Ovary (tissue), 9 donors: ENCODE measurements around the gene NKAIN2. TPM values are rescaled to one million over a fixed set of nuclear protein-coding genes. Genes with fewer than 3 reads are reported as not detected.

Experiments used
- DNase-seq, 5 donors: peaks; one replicate each; pipeline ENCODE4 v3.0.0-alpha.2; 2019 to 2020
- H3K27ac ChIP-seq, 2 donors: fragments of 200-600 bp; one replicate each; pipeline versions ENCODE4 v1.5.1 to v1.8.0; 2019 to 2022
- H3K27me3 ChIP-seq: fragments of 200-600 bp; one replicate; pipeline ENCODE4 v1.8.0; 2022
- H3K36me3 ChIP-seq: fragments of 200-600 bp; sonication (generic); one replicate; pipeline ENCODE4 v1.5.1; 2019
- H3K4me1 ChIP-seq: one replicate; pipeline ENCODE4 v1.8.1; 2013; ENCODE audit warnings: mild to moderate bottlenecking, moderate library complexity; ENCODE audit not compliant: insufficient read depth
- H3K4me3 ChIP-seq: fragments of 200-600 bp; sonication (generic); one replicate; pipeline ENCODE4 v1.5.1; 2017
- H3K9me3 ChIP-seq, 2 donors: fragments of 200-600 bp in 1 of 2; sonication (generic) in 1 of 2; one replicate each; pipeline versions ENCODE4 v1.5.1 to v1.8.1; 2013 to 2019; ENCODE audit warnings: mild to moderate bottlenecking in 1 of 2, moderate library complexity in 1 of 2
- CTCF ChIP-seq, 3 donors: fragments of 450-650 bp in 2 of 3; fragments of 200-600 bp in 1 of 3; IDR thresholded peaks; one replicate each; pipeline versions ENCODE4 v1.5.1 to v1.8.0; 2016 to 2022; ENCODE audit warnings: antibody characterized with exemption in 3 of 3, mild to moderate bottlenecking in 1 of 3
- EP300 ChIP-seq: sonication (generic); formaldehyde crosslinking; IDR thresholded peaks from one replicate; pipeline ENCODE4 v1.6.1; 2017; ENCODE audit warnings: antibody characterized with exemption
- POLR2A ChIP-seq: fragments of 450-650 bp; IDR thresholded peaks from one replicate; pipeline ENCODE4 v1.6.1; 2017; ENCODE audit warnings: antibody characterized with exemption, mild to moderate bottlenecking, moderate library complexity
- WGBS, 3 donors: extraction: QIAGEN DNeasy Blood & Tissue Kit in 1 of 3; methylation state at CpG; one replicate each; pipeline versions ENCODE4 v1.1.5 to v1.1.7; 2013 to 2017; 5-methylcytosine and 5-hydroxymethylcytosine counted together
- intact Hi-C, 4 donors: fragments of 100-400 bp; cut with DNase I; formaldehyde crosslinking; loops; one replicate each; pipeline versions ENCODE4 v1.11.0 to v1.15.1; 2022 to 2023
- polyA plus RNA-seq, 2 donors: library from polyadenylated mRNA; stranded (reverse); fragments of 200-250 nt in 1 of 2; fragments of 350-450 nt in 1 of 2; fragmentation: Illumina TruSeq in 1 of 2; extraction: RNeasy Lipid Tissue Mini Kit (QIAGEN cat#74804) in 1 of 2; gene quantifications; one replicate each; pipeline ENCODE4 v1.2.3, GENCODE V29; 2013 to 2014
- total RNA-seq, 7 donors: library from RNA; depleted of rRNA in 2 of 7; stranded (reverse); fragments of >200 nt in 2 of 7; fragmentation: NEBNext Ultra II Directional in 3 of 7; extraction: Animal tissue kit (Norgen Biotek cat#: 25700) in 3 of 7; gene quantifications; one replicate each; pipeline versions ENCODE4 v1.1.0 to v1.2.4, GENCODE V29; 2016 to 2023
- donor health status: DM: no; HTN: no; CAD: no; lungs with moderate emphysema.
- donor health status: DM: no; HTN: no; CAD: no.
- donor health status: Bipolar disorder and iron deficiency.
- donor health status: DM: yes; HTN: yes; CAD: no.
- donor health status: DM: no; HTN: no; CAD: no.
- donor health status: DM: yes; HTN: yes; CAD: no.

The NKAIN2 gene
- total and polyA plus RNA-seq, 9 donors, result 0.13 to 1.0 (median 0.40) TPM; not detected in 4

DNA sequence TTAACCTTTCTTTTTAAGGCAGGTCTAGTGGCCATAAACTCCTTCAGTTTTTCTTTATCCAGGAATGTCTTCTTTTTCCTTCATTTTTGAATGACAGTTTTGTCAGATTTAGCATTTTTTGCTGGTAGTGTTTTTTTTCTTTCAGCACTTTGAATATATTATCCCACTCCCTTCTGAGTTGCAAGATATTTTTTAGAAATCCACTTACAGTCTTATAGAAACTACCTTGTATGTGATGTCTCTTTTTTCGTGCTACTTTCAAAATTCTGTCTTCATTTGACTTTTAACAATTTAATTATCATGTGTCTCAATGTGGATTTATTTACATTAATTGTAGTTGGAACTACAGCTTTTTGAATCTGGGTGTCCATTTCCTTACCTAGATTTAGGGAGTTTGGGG lies 874.2 kb downstream of the NKAIN2 start:
- intact Hi-C loops, result no loop called here
- DNase-seq, result no peak
- 0 to 80% (median 0%) methylated on average over 1 of the region's 1 CpG for WGBS, 3 donors

DNA sequence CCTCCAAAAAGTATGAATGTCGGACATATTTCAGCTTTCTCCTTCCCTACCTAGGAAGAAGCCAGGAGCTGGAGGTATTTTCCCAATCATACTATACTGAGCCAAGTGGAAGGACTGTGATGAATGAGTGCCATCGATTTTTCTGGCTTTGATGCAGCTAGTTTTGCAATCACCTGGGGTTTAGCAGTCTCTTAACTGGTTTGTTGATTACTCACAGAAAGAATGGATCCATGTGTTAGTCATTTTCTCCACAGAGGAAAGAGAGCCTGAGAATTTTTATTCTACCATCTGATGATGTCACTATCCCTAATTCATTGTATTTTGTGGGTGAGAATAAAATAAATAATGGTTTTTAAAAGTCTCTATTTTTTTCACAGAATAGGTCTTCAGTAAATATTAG lies 875.7 kb downstream of the NKAIN2 start:
- H3K36me3 ChIP-seq, result no peaks in the 10 kb centered on the region
- no peaks in the 10 kb centered on the region for H3K9me3 ChIP-seq
- no peaks in the 10 kb centered on the region for H3K27me3 ChIP-seq
- no peak for DNase-seq
- 77 to 88% (median 81%) methylated on average over 2 of the region's 2 CpGs for WGBS, 3 donors
- H3K27ac ChIP-seq, result no peak overlapping the region
- intact Hi-C loops, result no loop called here
- H3K4me1 ChIP-seq, result no peaks in the 10 kb centered on the region
- TF ChIP-seq EP300, result no peak
- TF ChIP-seq POLR2A, result no peak
- no peak for TF ChIP-seq CTCF (IDR thresholded peaks at IDR 0.05)
- H3K4me3 ChIP-seq, result no peak overlapping the region

More for the DNA sequence above, 874.2 kb downstream of the NKAIN2 start:
- no peaks in the 10 kb centered on the region for H3K36me3 ChIP-seq
- no peaks in the 10 kb centered on the region for H3K4me1 ChIP-seq
- H3K4me3 ChIP-seq, result no peak overlapping the region
- H3K27ac ChIP-seq, result no peak overlapping the region
- no peaks in the 10 kb centered on the region for H3K27me3 ChIP-seq
- TF ChIP-seq EP300 (no peak), POLR2A (no peak), CTCF (IDR thresholded peaks at IDR 0.05) (no peak)
- no peaks in the 10 kb centered on the region for H3K9me3 ChIP-seq

DNA sequence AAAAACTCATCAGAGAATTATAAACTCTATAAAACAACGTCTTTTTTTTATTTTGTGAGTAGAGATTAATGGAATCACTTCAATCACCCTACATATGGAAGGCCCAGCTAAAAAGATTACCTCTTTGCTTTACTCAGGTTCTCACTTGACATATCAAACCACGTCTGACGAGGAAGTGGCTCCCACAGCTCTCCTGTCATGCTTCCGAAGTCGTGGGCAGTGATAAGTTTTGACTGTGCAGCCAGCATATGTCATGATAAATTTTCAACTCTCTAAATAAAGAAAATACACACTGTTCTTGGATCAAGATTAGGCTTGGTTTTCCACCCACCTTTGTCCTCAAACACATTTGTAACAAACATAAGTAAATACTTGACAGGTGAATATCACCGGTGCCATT lies 879.1 kb downstream of the NKAIN2 start:
- H3K27ac ChIP-seq, result no peak overlapping the region
- no peaks in the 10 kb centered on the region for H3K36me3 ChIP-seq
- intact Hi-C loops, result no loop called here
- WGBS, 3 donors, result 46 to 64% (median 63%) methylated on average over 6 of the region's 6 CpGs
- H3K4me3 ChIP-seq, result no peak overlapping the region
- TF ChIP-seq EP300 (no peak), CTCF (IDR thresholded peaks at IDR 0.05) (no peak), POLR2A (no peak)
- H3K4me1 ChIP-seq, result no peaks in the 10 kb centered on the region
- no peaks in the 10 kb centered on the region for H3K27me3 ChIP-seq
- DNase-seq, result no peak
- no peaks in the 10 kb centered on the region for H3K9me3 ChIP-seq

DNA sequence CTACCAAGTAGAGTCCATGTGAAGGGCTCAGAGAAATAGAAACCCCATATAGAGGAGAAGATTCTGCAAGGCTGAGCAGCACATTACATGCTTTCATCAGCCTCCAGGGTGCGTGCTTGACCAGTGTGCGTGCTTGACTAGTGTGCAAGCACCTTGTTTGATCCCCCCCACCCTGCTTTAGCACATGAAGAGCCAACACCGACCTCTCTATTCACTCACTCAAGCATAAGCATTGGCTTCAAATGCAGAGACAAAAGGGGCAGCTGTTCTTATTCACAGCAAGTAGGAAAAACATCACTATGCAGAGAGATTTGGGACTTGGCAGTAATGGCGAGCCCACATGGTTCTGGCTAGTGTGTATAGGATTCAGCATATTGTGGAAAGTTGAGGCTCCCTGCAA lies 879.8 kb downstream of the NKAIN2 start:
- H3K4me3 ChIP-seq, result no peak overlapping the region
- WGBS, 3 donors, result 74 to 80% (median 76%) methylated on average over 4 of the region's 4 CpGs
- no peaks in the 10 kb centered on the region for H3K36me3 ChIP-seq
- TF ChIP-seq CTCF (IDR thresholded peaks at IDR 0.05) (no peak), POLR2A (no peak), EP300 (no peak)
- H3K27ac ChIP-seq, result no peak overlapping the region
- no peaks in the 10 kb centered on the region for H3K27me3 ChIP-seq
- no peaks in the 10 kb centered on the region for H3K4me1 ChIP-seq
- no peaks in the 10 kb centered on the region for H3K9me3 ChIP-seq
- intact Hi-C loops, result no loop called here
- no peak for DNase-seq

DNA sequence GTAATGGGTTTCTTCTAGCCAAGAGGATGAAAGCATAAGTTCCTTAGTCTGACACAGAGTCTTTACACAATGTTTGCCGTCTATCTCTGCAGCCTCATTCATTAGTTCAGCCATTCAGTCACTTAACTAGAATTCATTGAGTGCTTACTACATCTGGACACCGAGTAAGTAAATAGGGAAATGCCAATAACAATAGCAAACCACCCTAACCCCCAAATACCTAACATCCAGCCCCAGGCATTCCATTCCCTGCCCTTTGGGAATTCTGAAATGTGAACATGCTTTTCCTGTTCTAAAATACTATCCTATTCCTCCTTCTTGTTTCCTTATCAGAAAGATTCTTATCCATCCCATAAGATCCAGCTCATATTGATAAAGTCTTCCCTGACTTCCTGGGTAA lies 881.0 kb downstream of the NKAIN2 start:
- no peak for DNase-seq
- 79 to 96% (median 79%) methylated on average over 2 of the region's 2 CpGs for WGBS, 3 donors
- H3K36me3 ChIP-seq, result no peaks in the 10 kb centered on the region
- no peak overlapping the region for H3K27ac ChIP-seq
- H3K4me3 ChIP-seq, result no peak overlapping the region
- H3K4me1 ChIP-seq, result no peaks in the 10 kb centered on the region
- no peaks in the 10 kb centered on the region for H3K27me3 ChIP-seq
- H3K9me3 ChIP-seq, result no peaks in the 10 kb centered on the region
- intact Hi-C loops, result no loop called here
- TF ChIP-seq CTCF (IDR thresholded peaks at IDR 0.05), result no peak
- TF ChIP-seq POLR2A, result no peak
- no peak for TF ChIP-seq EP300
